ENCODE data around the gene LAMA5.

LAMA5 gene

GRCh38 chr20:62329389-62330377 lies 37.4 kb downstream of the LAMA5 start:
- no peak for TF ChIP-seq CTCF (IDR thresholded peaks at IDR 0.05; ENCODE audit: control extremely low read depth, extremely low read depth, low read depth, missing control alignments)
- CTCF ChIA-PET, result no interaction called here
- DNase-seq (ENCODE audit: extremely low spot score), result no peak
- POLR2A ChIA-PET, result no interaction called here

GRCh38 chr20:62328684-62329388 lies 38.3 kb downstream of the LAMA5 start:
- no peak for DNase-seq (ENCODE audit: extremely low spot score)
- ChIA-PET CTCF (no interaction called here), POLR2A (no interaction called here)
- TF ChIP-seq CTCF (IDR thresholded peaks at IDR 0.05; ENCODE audit: control extremely low read depth, extremely low read depth, low read depth, missing control alignments), result no peak

GRCh38 chr20:62327726-62328495 lies 39.2 kb downstream of the LAMA5 start:
- POLR2A ChIA-PET, result no interaction called here
- no peak for DNase-seq (ENCODE audit: extremely low spot score)
- no peak for TF ChIP-seq CTCF (IDR thresholded peaks at IDR 0.05; ENCODE audit: control extremely low read depth, extremely low read depth, low read depth, missing control alignments)
- CTCF ChIA-PET, result interaction anchor here (0.7 to 1.0 kb wide), 3 partner anchors 14 to 318 kb away, joined by 3 read pairs; no protein-coding TSS in a partner anchor

- TF ChIP-seq CTCF (IDR thresholded peaks at IDR 0.05; ENCODE audit: control extremely low read depth, extremely low read depth, low read depth, missing control alignments), result no peak
- CTCF ChIA-PET, result interaction anchor here (0.7 to 1.0 kb wide), 3 partner anchors 15 to 317 kb away, joined by 3 read pairs; no protein-coding TSS in a partner anchor
- POLR2A ChIA-PET, result no interaction called here
- no peak for DNase-seq (ENCODE audit: extremely low spot score)
Observed at GRCh38 chr20:62326959-62327725, 40.0 kb downstream of the LAMA5 start.

GRCh38 chr20:62326559-62326958 lies 40.6 kb downstream of the LAMA5 start:
- DNase-seq (ENCODE audit: extremely low spot score), result no peak
- POLR2A ChIA-PET, result no interaction called here
- CTCF ChIA-PET, result no interaction called here
- no peak for TF ChIP-seq CTCF (IDR thresholded peaks at IDR 0.05; ENCODE audit: control extremely low read depth, extremely low read depth, low read depth, missing control alignments)
